Esophagus squamous epithelium (tissue), 5 donors: ENCODE results near the gene TANC1. TPM values are rescaled to one million over a fixed set of nuclear protein-coding genes. Genes with fewer than 3 reads are reported as not detected.

Source experiments
- DNase-seq: peaks from one replicate; lab custom pipeline; 2025; lab: John Stamatoyannopoulos, UW
- H3K27ac ChIP-seq, 4 donors: fragments of 200-600 bp; sonication (generic); one replicate each; pipeline ENCODE4 v1.5.1; 2016 to 2019; ENCODE audit warnings: mild to moderate bottlenecking in 1 of 4
- H3K27me3 ChIP-seq, 4 donors: fragments of 200-600 bp; sonication (generic); 1 replicate in 3 of 4; 2 replicates in 1 of 4; pipeline versions ENCODE4 v1.5.1 to v1.6.0; 2017 to 2021; ENCODE audit warnings: antibody characterized with exemption in 1 of 4
- H3K36me3 ChIP-seq, 3 donors: fragments of 200-600 bp; sonication (generic); one replicate each; pipeline ENCODE4 v1.5.1; 2016 to 2019
- H3K4me1 ChIP-seq, 3 donors: fragments of 200-600 bp; sonication (generic); one replicate each; pipeline ENCODE4 v1.5.1; 2017 to 2019
- H3K4me3 ChIP-seq, 4 donors: fragments of 200-600 bp; sonication (generic); 1 replicate in 3 of 4; 2 replicates in 1 of 4; pipeline ENCODE4 v1.5.1; 2016 to 2019; ENCODE audit warnings: mild to moderate bottlenecking in 2 of 4, moderate library complexity in 1 of 4
- H3K9me3 ChIP-seq, 3 donors: fragments of 200-600 bp; sonication (generic); one replicate each; pipeline ENCODE4 v1.5.1; 2016 to 2019
- CTCF ChIP-seq, 6 experiments: fragments of 450-650 bp in 4 of 6; fragments of 200-600 bp in 2 of 6; sonication (generic) in 2 of 6; IDR thresholded peaks; one replicate each; pipeline ENCODE4 v1.5.1; 2016 to 2019; ENCODE audit warnings: antibody characterized with exemption in 6 of 6, mild to moderate bottlenecking in 4 of 6, moderate library complexity in 4 of 6
- POLR2A ChIP-seq, 4 donors: fragments of 450-650 bp; IDR thresholded peaks; one replicate each; pipeline ENCODE4 v1.6.1; 2017; ENCODE audit warnings: antibody characterized with exemption in 4 of 4, mild to moderate bottlenecking in 4 of 4, moderate library complexity in 3 of 4
- WGBS, 2 donors: methylation state at CpG; one replicate each; pipeline ENCODE4 v1.1.5; 2018; 5-methylcytosine and 5-hydroxymethylcytosine counted together
- intact Hi-C: fragments of 100-400 bp; cut with DNase I; formaldehyde crosslinking; loops from one replicate; pipeline ENCODE4 v1.15.0; 2022
- total RNA-seq, 4 donors: library from RNA; depleted of rRNA; stranded (reverse); fragments of >200 nt; gene quantifications; one replicate each; pipeline ENCODE4 v1.1.0, GENCODE V29; 2016
- donor health status: DM: yes; HTN: yes; CAD: no.

Gene TANC1
- total RNA-seq, 4 donors from 2014 or later, result 29.4 to 54.5 (median 42.2) TPM

- Histone ChIP-seq H3K27me3 (no peaks in the 10 kb centered on the region), H3K4me3 (no peak overlapping the region), H3K4me1 (peaks cover 0 to 68% (median 1%) of the 10 kb centered on the region in 3 donors), H3K36me3 (peaks cover 0 to 39% (median 0%) of the 10 kb centered on the region in 3 donors), H3K27ac (no peak overlapping the region), H3K9me3 (no peaks in the 10 kb centered on the region)
- no peak for DNase-seq
- TF ChIP-seq POLR2A (IDR thresholded peaks at IDR 0.05) (no peak), CTCF (IDR thresholded peaks at IDR 0.05) (no peak)
- intact Hi-C loops, result no loop called here
- 91 to 96% methylated on average over 7 of the region's 8 CpGs for WGBS, 2 donors
These were observed 31.6 kb downstream of the TANC1 start for GRCh38 chr2:159000072-159000471.

GRCh38 chr2:159002462-159003111, 34.1 kb downstream of the TANC1 start:
- Histone ChIP-seq H3K4me1 (peaks cover 0 to 50% (median 0%) of the 10 kb centered on the region in 3 donors), H3K4me3 (no peak overlapping the region), H3K9me3 (no peaks in the 10 kb centered on the region), H3K27me3 (no peaks in the 10 kb centered on the region), H3K36me3 (peaks cover 0 to 47% (median 0%) of the 10 kb centered on the region in 3 donors), H3K27ac (no peak overlapping the region)
- WGBS, 2 donors, result 66% methylated on average over 7 of the region's 7 CpGs
- intact Hi-C loops, result no loop called here
- DNase-seq, result no peak
- no peak for TF ChIP-seq POLR2A (IDR thresholded peaks at IDR 0.05)
- TF ChIP-seq CTCF (IDR thresholded peaks at IDR 0.05), result no peak

GRCh38 chr2:159003555-159003954, 35.1 kb downstream of the TANC1 start:
- intact Hi-C loops, result no loop called here
- no peak for DNase-seq
- H3K4me3 ChIP-seq, result no peak overlapping the region
- no peaks in the 10 kb centered on the region for H3K9me3 ChIP-seq
- H3K36me3 ChIP-seq, result peaks cover 0 to 50% (median 0%) of the 10 kb centered on the region in 3 donors
- H3K4me1 ChIP-seq, result peaks cover 0 to 42% (median 0%) of the 10 kb centered on the region in 3 donors
- WGBS, 2 donors, result 92 to 93% methylated on average over 10 to 13 of the region's 13 CpGs
- TF ChIP-seq POLR2A (IDR thresholded peaks at IDR 0.05), result no peak
- TF ChIP-seq CTCF (IDR thresholded peaks at IDR 0.05), result no peak
- no peak overlapping the region for H3K27ac ChIP-seq
- no peaks in the 10 kb centered on the region for H3K27me3 ChIP-seq

GRCh38 chr2:159004849-159005248, 36.4 kb downstream of the TANC1 start:
- no peak overlapping the region for H3K4me3 ChIP-seq
- TF ChIP-seq POLR2A (IDR thresholded peaks at IDR 0.05) (no peak), CTCF (IDR thresholded peaks at IDR 0.05) (no peak)
- no peak for DNase-seq
- WGBS, 2 donors, result 95 to 98% methylated on average over 6 of the region's 6 CpGs
- peaks cover 0 to 50% (median 0%) of the 10 kb centered on the region in 3 donors for H3K36me3 ChIP-seq
- no peaks in the 10 kb centered on the region for H3K27me3 ChIP-seq
- no peaks in the 10 kb centered on the region for H3K9me3 ChIP-seq
- intact Hi-C loops, result no loop called here
- H3K4me1 ChIP-seq, result peaks cover 0 to 33% (median 0%) of the 10 kb centered on the region in 3 donors
- H3K27ac ChIP-seq, result no peak overlapping the region

- Histone ChIP-seq H3K9me3 (peaks cover 0 to 5% (median 0%) of the 10 kb centered on the region in 3 donors), H3K4me1 (peaks cover 0 to 26% (median 5%) of the 10 kb centered on the region in 3 donors), H3K27ac (no peak overlapping the region), H3K27me3 (no peaks in the 10 kb centered on the region), H3K36me3 (peaks cover 0 to 27% (median 0%) of the 10 kb centered on the region in 3 donors), H3K4me3 (no peak overlapping the region)
- intact Hi-C loops, result no loop called here
- TF ChIP-seq POLR2A (IDR thresholded peaks at IDR 0.05) (no peak), CTCF (IDR thresholded peaks at IDR 0.05) (no peak)
- 80 to 95% methylated on average over 1 of the region's 1 CpG for WGBS, 2 donors
- DNase-seq, result no peak
These were observed 41.5 kb downstream of the TANC1 start for GRCh38 chr2:159009940-159010339.
